Mesodermal cell (in vitro differentiated cells): ENCODE data around the gene MAS1.
"Not testable (repeated sequence)": the region's sequence is repeated elsewhere in the genome, so short reads cannot be mapped to it uniquely, and the experiment has no call there.

Experiments used
- H3K27ac ChIP-seq: 2 replicates; pipeline ENCODE4 v1.7.0; 2013; ENCODE audit warnings: mild to moderate bottlenecking, low read depth, low read length, moderate library complexity; ENCODE audit not compliant: severe bottlenecking
- H3K36me3 ChIP-seq: 2 replicates; pipeline ENCODE4 v1.7.1; 2013; ENCODE audit warnings: mild to moderate bottlenecking, low read length, moderate library complexity; ENCODE audit not compliant: control insufficient read depth, insufficient read depth
- H3K4me1 ChIP-seq: one replicate; pipeline ENCODE4 v1.7.1; 2013; ENCODE audit warnings: mild to moderate bottlenecking, low read length; ENCODE audit not compliant: insufficient read depth, control insufficient read depth, poor library complexity, severe bottlenecking
- H3K4me3 ChIP-seq: 2 replicates; pipeline ENCODE4 v1.7.0; 2013; ENCODE audit warnings: low read length, control low read depth, mild to moderate bottlenecking; ENCODE audit not compliant: insufficient read depth, poor library complexity, severe bottlenecking; ENCODE audit errors: extremely low read depth
- H3K9me3 ChIP-seq: 2 replicates; pipeline ENCODE4 v1.7.1; 2013; ENCODE audit warnings: mild to moderate bottlenecking, low read length, moderate library complexity; ENCODE audit not compliant: control insufficient read depth
- WGBS, 2 experiments: methylation state at CpG; one replicate each; pipeline ENCODE4 v1.1.5; 2013; ENCODE audit warnings: missing lambda C conversion rate in 2 of 2; ENCODE audit not compliant: insufficient coverage in 2 of 2; 5-methylcytosine and 5-hydroxymethylcytosine counted together

Gene MAS1

GRCh38 chr6:159863341-159863740, 27.4 kb upstream of the MAS1 start:
- not testable (repeated sequence) for H3K4me3 ChIP-seq
- 32 to 55% methylated on average over 2 to 5 of the region's 5 CpGs for WGBS, 2 experiments

GRCh38 chr6:159865226-159865920, 25.4 kb upstream of the MAS1 start:
- no peaks in the 10 kb centered on the region for H3K4me1 ChIP-seq
- no peak overlapping the region for H3K4me3 ChIP-seq
- H3K27ac ChIP-seq = no peak overlapping the region
- no peaks in the 10 kb centered on the region for H3K9me3 ChIP-seq
- no peaks in the 10 kb centered on the region for H3K36me3 ChIP-seq
- 79 to 81% methylated on average over 7 to 12 of the region's 12 CpGs for WGBS, 2 experiments

More at GRCh38 chr6:159863341-159863740, 27.4 kb upstream of the MAS1 start:
- not testable (repeated sequence) for H3K36me3 ChIP-seq, H3K27ac ChIP-seq, H3K4me1 ChIP-seq, H3K9me3 ChIP-seq

DNA sequence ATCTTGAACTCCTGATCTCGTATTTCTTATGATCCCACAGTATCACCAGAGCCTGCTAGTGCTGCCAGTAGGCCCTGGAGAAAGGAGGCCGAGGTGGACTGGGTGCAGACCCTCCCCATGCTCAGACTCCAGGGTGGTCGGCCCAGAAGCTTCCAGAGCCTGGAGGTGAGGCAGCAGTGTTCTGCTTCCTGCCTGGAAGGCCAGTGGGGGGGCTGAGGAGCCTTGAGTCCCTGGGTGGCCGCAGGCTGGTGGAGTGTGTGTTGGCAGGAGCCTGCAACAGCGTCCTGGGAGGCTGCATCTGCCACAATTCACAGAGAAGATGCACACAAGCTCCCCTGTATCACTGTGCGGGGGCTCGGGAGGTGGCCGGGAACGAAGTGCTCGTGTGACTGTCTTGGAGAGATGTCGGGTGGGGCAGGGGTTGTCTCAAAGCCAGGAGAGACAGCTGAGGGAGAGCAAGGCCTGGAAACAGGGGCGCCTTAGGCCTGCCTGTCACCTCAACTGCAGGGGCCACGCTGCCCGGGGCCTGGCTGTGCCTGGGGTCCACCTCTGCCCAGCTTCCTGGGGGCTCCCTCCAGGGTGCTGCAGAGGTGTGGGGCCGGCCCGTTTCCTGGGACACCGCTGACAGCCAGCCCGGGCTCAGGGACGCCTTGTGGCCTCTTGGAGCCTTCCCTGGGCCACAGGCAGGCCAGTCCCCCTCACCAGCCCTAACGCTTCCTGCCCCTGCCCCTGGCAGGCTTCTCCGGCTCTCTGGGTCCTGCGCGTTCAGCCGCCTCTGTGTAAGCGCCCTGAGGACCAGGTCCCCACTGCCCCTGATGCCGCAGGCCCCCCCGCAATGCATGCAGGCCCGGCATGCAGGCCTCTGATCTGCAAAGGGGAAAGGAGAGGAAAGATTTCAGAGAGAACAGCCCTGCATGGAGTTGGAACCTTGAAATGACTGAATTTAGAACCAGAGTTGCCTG, 24.2 kb upstream of the MAS1 start:
- Histone ChIP-seq H3K9me3 (no peaks in the 10 kb centered on the region), H3K4me3 (no peak overlapping the region), H3K4me1 (no peaks in the 10 kb centered on the region), H3K36me3 (no peaks in the 10 kb centered on the region), H3K27ac (no peak overlapping the region)
- WGBS, 2 experiments = 86 to 89% methylated on average over 27 to 28 of the region's 28 CpGs

DNA sequence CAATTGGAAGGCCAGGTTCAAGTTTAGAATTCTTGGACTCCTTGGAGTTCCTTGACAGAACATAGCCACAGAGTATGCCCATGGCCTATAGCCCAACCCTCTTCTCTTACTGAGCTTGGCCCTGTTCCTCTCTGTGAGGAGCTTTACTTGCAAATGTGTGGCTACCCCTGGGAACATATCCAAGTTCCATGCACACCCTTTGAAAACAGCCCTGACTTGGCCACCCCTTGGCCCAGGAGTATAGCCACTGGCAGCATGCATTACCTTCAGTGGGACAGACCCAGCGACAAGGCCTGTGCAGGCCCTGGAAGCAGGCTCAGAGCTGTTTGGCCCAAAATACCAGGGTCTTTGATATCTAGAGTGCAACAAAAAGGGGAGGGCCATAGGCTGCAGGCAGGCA, 19.5 kb upstream of the MAS1 start:
- WGBS, 2 experiments = 85% methylated on average over 1 of the region's 1 CpG; no CpG with 5 or more reads in 1 of the 2 experiments
- Histone ChIP-seq H3K4me3 (no peak overlapping the region), H3K36me3 (no peaks in the 10 kb centered on the region), H3K27ac (no peak overlapping the region), H3K9me3 (no peaks in the 10 kb centered on the region), H3K4me1 (no peaks in the 10 kb centered on the region)

DNA sequence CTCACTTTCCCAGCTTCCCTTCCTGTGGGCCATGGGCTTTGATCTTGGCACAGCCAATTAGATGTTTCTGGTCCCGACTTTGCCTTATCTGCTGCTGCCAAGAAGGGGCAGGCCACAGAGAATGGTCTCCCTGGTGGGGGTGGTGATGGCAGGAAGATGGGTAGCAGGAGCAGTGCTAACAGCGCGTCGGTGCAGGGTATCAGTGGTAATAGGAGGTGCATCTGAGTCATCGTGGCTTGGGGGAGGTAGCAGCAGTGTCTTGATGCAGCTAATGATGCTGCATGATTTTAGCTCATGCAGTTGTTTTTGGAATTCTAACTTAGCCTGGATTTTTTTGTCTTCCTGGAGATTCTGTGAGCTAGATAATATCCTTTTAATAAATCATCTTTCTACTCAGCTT, 18.9 kb upstream of the MAS1 start:
- no peaks in the 10 kb centered on the region for H3K9me3 ChIP-seq
- 75 to 91% methylated on average over 4 to 5 of the region's 5 CpGs for WGBS, 2 experiments
- no peak overlapping the region for H3K4me3 ChIP-seq
- no peak overlapping the region for H3K27ac ChIP-seq
- no peaks in the 10 kb centered on the region for H3K4me1 ChIP-seq
- H3K36me3 ChIP-seq = no peaks in the 10 kb centered on the region

DNA sequence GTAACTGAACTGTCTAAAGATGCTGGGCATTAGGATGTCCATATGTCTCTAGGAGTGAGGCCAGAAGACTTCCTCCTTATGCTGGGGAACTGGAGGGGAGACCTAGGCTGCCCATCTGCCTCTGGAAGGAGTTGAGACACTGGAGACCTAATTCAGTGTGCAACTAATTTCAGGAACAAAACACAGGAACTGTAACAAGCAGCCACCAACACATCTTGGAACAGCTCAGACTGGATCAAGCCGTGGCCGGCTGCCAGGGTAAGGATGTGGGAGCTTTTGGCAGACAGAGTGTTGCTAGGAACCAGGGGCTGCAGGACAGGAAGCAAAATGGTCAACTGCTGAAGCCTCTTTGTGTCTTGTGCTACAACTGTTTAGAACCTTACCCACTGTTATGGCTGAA, 16.4 kb upstream of the MAS1 start:
- H3K4me3 ChIP-seq = no peak overlapping the region
- no peak overlapping the region for H3K27ac ChIP-seq
- no peaks in the 10 kb centered on the region for H3K36me3 ChIP-seq
- 86% methylated on average over 2 of the region's 2 CpGs; no CpG with 5 or more reads in 1 of the 2 experiments for WGBS, 2 experiments
- no peaks in the 10 kb centered on the region for H3K4me1 ChIP-seq
- H3K9me3 ChIP-seq = no peaks in the 10 kb centered on the region

DNA sequence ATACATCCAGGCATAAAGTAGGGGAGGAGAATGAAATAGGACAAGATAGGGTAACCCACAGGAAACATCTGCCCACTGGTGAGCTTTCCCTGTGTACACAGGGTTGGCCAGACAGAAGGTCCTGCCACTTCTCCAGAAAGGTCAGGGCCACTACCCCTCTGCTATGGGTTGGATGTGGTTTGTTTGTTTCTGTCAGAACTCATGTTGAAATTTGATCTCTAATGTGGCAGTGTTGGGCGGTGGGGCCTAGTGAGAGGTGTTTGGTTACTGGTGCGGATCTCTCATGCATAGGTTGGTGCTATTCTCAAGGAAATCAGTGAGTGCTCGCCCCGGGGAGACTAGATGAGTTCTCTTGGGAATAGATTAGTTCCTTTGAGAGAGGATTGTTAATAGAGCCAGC, 15.6 kb upstream of the MAS1 start:
- no peak overlapping the region for H3K4me3 ChIP-seq
- H3K4me1 ChIP-seq = no peaks in the 10 kb centered on the region
- WGBS, 2 experiments = 32% methylated on average over 4 of the region's 4 CpGs; no CpG with 5 or more reads in 1 of the 2 experiments
- H3K9me3 ChIP-seq = no peaks in the 10 kb centered on the region
- no peaks in the 10 kb centered on the region for H3K36me3 ChIP-seq
- no peak overlapping the region for H3K27ac ChIP-seq

GRCh38 chr6:159876242-159876641, 14.5 kb upstream of the MAS1 start:
- Histone ChIP-seq H3K27ac (no peak overlapping the region), H3K36me3 (no peaks in the 10 kb centered on the region), H3K9me3 (no peaks in the 10 kb centered on the region), H3K4me3 (no peak overlapping the region), H3K4me1 (no peaks in the 10 kb centered on the region)
- WGBS, 2 experiments = 80 to 86% methylated on average over 1 of the region's 3 CpGs

DNA sequence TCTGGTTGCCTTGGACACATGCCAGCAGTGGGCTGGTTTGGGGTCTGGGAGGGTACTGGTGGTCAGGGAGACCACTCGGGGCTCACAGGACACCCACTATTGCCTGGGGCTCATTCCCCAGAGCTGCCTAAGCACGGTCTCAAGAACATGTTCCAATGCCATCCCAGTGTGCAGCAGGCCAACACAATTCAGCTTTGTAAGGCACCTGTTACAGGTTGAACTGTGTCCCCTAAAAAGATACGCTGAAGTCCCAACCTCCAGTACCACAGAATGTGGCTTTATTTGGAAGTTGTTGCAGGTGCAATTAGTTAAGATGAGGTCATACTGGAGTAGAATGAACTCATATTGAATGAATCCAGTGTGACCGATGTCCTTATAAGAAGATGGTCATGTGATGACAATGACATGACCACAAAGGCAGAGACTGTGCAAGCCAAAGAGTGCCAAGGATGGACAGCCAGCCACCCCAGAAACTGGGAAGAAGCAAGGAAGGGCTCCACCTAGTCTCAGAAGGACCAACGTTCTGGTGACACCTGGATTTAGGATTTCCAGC, 13.5 kb upstream of the MAS1 start:
- Histone ChIP-seq H3K36me3 (no peaks in the 10 kb centered on the region), H3K4me3 (no peak overlapping the region), H3K4me1 (no peaks in the 10 kb centered on the region), H3K9me3 (no peaks in the 10 kb centered on the region), H3K27ac (no peak overlapping the region)
- 80 to 83% methylated on average over 4 of the region's 5 CpGs for WGBS, 2 experiments

DNA sequence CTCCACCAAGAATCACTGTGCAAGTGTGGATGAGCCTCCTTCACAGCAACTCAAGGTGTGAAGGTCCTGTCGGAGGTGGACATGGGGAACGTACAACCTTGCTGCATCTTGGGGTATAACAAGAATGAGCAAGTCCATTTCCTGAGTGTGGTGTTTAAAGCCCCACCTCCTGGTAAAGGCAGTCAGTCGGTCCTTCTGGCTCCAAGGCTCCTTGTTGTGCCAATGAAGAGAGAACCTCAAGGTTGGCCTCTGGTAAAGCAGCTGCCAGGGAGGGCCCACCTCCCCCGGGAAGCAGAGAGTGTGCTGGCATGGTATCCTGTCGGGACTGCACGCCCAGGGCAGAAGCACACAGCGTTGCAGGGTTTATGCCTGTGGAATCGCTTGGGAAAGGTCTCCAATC, 12.4 kb upstream of the MAS1 start:
- 84 to 94% methylated on average over 7 to 8 of the region's 8 CpGs for WGBS, 2 experiments

More for the DNA sequence above, 12.4 kb upstream of the MAS1 start:
- H3K27ac ChIP-seq = no peak overlapping the region
- H3K4me1 ChIP-seq = no peaks in the 10 kb centered on the region
- no peaks in the 10 kb centered on the region for H3K9me3 ChIP-seq
- no peak overlapping the region for H3K4me3 ChIP-seq
- no peaks in the 10 kb centered on the region for H3K36me3 ChIP-seq
